GM21717 (cell line): Measurements from ENCODE around the gene MAPK1.
"Not testable (repeated sequence)": the region's sequence is repeated elsewhere in the genome, so short reads cannot be mapped to it uniquely, and the experiment has no call there.

ENCODE experiments used
- ATAC-seq: cut with Tn5 transposase; IDR thresholded peaks from one replicate; pipeline ENCODE4 v1.9.1; 2021; ENCODE audit warnings: mild to moderate bottlenecking, moderate library complexity; ENCODE audit not compliant: unreplicated experiment

The MAPK1 gene

GRCh38 chr22:21849489-21849888, 18.0 kb downstream of the MAPK1 start:
- ATAC-seq = no peak

DNA sequence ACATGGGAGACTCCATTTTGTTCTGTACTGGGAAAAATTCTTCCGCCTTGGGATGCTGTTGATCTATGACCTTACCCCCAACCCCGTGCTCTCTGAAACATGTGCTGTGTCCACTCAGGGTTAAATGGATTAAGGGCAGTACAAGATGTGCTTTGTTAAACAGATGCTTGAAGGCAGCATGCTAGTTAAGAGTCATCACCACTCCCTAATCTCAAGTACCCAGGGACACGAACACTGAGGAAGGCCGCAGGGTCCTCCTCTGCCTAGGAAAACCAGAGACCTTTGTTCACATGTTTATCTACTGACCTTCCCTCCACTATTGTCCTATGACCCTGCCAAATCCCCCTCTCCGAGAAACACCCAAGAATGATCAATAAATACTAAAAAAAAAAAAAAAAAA, 19.4 kb downstream of the MAPK1 start:
- ATAC-seq = not testable (repeated sequence)

- no peak for ATAC-seq
Observed at GRCh38 chr22:21845558-21846453, 21.6 kb downstream of the MAPK1 start.

DNA sequence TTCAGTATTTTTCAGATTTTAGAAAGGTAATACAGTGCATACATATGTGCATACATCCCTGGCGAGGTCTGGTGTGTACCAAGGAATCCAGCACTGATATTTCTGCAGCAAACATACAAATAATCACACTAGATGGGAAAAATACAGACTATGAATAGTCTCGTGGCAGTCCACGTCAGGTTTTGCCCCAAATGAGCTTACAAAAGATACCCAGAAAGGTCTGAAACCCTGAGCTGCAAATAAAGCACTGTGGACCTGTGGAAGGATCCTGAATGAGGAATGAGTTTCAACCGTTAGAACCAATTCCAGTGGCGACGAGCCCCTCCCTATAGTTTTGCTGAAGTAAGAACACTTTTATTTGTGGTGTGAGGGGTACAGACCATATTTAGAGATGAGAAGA, 24.5 kb downstream of the MAPK1 start:
- ATAC-seq = no peak

DNA sequence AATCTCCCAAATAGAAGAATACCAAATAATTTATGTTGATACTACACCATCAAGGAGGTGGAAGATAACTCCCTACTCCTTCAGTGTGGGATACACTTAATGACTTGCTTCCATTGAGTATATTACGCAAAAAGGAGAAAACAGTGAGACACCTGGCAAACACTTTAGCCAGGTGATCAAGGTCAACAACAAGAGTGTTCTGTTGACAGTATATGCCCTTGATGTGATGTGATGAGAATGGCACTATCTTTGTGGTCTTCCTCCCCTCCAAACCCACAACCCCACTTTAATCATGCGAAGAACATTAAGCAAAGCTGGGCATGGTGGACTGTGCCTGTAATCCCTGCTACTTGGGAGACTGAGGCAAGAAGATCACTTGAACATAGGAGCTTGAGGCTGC, 26.0 kb downstream of the MAPK1 start:
- ATAC-seq = no peak

GRCh38 chr22:21840236-21840823, 27.1 kb downstream of the MAPK1 start:
- no peak for ATAC-seq

GRCh38 chr22:21839765-21840140, 27.7 kb downstream of the MAPK1 start:
- no peak for ATAC-seq

DNA sequence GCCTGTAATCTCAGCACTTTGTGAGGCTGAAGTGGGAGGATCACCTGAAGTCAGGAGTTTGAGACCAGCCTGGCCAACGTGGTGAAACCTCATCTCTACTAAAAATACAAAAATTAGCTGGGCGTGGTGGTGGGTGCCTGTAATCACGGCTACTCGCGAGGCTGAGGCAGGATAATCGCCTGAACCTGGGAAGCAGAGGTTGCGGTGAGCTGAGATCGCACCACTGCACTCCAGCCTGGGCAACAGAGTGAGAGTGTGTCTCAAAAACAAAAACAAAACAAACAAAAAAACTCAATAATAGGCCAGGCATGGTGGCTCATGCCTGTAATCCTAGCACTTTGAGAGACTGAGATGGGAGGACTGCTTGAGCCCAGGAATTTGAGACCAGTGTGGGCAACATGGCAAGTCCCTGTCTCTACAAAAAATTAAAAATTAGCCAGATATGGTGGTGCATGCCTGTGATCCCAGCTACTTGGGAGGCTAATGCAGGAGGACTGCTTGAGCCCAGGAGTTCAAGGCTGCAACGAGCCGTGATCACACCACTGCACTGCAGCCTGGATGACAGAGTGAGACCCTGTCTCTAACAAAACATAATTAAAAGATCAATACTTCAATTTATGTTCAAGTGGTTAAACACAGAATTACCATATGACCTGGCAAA, 28.2 kb downstream of the MAPK1 start:
- not testable (repeated sequence) for ATAC-seq

- no peak for ATAC-seq
Observed at GRCh38 chr22:21837248-21837979, 30.0 kb downstream of the MAPK1 start.

- ATAC-seq = not testable (repeated sequence)
Observed at GRCh38 chr22:21836486-21836885, 31.0 kb downstream of the MAPK1 start.

DNA sequence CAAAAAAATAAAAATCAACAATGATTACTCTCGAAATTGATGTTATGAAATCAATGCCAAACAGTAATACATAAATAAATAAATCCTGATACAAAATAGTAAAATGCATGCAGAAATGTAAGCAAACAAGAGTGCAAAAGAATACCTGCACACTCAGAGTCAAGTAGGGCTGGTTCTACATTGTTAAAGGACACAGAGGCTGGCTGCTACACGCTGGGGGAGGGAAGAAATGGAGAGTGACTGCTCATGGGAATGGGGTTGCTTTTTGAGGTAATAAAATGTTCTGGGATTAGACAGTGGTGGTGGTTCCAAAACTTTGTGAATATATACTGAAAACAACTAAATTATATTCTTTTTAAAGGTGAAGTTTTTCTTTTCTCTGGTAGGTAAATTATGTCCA, 32.1 kb downstream of the MAPK1 start:
- no peak for ATAC-seq

GRCh38 chr22:21834869-21835268, 32.6 kb downstream of the MAPK1 start:
- no peak for ATAC-seq

DNA sequence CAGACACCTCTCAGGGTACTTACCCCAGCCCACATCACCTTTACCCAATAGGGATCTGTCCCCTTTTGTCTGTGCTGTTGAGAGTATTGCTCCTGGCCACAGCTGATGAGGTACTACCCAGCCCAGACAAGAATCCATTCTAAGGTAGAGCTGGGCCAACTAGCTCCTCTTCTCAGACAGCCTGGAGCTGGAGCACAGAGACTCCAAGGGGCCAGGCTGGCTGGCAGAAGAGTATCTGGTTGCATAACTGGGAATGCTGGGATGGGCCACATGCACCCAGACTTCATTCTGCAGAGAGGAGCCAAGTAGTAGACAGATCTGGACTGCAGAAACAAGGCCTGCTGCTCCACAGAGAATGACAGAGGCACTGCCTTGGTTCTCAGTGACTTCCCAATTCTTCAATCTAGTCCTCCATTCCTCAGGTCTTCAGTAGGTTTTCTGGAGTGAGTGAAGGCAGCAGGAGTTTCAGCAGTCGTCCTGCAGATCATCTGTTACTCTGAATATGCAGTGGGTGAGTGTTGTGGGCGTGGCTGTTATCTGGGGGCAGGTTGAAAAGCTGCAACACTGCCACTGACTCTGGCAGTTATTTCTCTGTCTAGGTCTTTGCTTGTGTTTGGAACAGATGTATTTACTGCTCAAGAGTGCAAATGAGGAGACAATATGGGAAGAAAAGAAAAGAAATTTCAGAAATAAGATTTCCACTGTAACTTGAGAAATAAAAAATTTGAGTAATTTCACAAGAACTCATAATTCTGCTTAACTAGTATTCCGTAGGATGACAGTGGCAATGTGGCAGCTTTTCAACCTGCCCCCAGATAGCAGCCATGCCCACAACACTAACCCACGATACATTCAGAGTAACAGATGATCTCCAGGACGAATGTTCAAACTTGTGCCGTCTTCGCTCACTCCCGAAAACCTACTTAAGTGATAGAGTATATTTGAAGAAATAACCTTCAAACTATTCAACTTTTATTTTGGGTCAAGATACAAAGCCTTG, 34.9 kb downstream of the MAPK1 start:
- ATAC-seq = no peak

DNA sequence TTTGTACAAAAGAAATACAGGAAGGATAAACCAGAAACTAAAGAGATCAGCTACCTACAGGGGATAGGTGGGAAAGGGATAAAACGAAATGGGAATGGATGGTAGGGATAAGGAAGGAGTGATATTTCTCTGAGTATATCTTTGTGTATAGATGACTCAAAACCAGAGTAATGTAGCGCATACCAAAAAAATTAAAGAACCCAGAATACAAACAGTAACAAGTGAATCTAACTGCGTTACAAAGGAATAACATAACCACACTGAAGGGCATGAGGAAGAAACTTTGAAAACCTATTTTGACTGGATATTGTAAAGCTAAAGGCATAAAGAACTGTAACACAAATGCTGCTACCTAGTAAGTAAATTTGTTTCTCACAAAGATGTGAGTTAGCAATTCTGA, 37.9 kb downstream of the MAPK1 start:
- ATAC-seq = no peak

- ATAC-seq = no peak
Observed at GRCh38 chr22:21828268-21828638, 39.2 kb downstream of the MAPK1 start.

DNA sequence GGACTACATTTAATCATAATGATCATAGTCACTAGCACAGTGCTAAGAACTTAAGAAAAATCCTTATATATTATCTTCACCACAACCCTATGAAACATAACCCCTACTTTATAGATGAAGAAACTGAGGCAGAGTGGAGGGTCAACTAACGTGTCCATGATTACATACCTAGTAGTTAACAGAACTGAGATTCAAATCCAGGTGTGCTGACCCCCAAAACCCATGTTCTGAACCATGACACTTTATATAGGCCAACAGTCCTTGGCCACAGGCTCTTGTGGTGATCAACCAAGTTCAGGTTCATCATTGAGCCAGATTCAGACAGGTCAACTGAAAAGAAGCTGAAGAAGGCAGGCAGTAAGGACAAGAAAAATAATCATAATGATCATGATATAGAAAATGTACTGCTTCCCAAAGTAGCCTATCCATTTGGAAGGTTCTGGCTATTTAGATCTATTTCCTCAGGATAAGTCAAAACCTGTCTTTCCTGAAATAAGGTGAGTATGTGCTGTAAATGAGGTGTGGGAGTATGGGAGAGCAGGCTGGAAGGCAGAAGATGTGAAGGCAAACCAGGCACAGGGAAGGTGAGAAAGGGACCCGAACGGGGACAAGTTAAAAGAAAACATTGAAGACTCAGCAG, 39.7 kb downstream of the MAPK1 start:
- no peak for ATAC-seq

DNA sequence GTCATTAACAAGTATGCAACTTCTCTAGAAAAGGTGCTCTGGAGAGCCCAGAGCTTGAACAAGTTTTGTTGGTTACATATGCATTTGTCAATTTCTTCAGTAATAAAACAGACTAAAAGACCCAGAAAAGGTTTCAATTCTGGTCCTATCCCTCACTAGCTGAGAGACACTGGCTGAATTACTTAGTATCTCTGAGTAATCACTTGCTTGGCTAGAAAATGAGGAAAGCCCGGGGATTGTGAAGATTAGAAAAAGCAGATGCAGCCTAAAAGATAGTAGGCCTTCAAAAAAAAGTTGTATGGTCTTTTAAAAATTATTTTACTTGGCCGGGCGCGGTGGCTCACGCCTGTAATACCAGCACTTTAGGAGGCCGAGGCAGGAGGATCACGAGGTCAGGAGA, 41.2 kb downstream of the MAPK1 start:
- ATAC-seq = no peak

DNA sequence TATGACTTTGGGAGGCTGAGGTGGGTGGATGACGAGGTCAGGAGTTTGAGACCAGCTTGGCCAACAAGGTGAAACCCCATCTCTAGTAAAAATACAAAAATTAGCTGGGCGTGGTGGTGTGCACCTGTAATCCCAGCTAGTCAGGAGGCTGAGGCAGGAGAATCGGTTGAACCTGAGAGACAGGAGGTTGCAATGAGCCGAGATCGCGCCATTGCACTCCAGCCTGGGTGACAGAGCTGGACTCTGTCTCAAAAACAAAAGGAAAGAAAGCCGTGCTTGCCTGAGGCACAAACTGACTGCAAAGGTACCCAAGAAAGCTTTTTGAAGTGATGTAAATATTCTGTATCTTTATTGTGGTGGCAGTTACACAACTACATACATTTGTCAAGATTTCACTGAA, 42.5 kb downstream of the MAPK1 start:
- ATAC-seq = not testable (repeated sequence)

- no peak for ATAC-seq
Observed at GRCh38 chr22:21824445-21824912, 43.0 kb downstream of the MAPK1 start.
